ENCODE data around the gene HTR3D.
"Not testable (repeated sequence)": the region's sequence is repeated elsewhere in the genome, so short reads cannot be mapped to it uniquely, and the experiment has no call there.

Gene HTR3D

DNA sequence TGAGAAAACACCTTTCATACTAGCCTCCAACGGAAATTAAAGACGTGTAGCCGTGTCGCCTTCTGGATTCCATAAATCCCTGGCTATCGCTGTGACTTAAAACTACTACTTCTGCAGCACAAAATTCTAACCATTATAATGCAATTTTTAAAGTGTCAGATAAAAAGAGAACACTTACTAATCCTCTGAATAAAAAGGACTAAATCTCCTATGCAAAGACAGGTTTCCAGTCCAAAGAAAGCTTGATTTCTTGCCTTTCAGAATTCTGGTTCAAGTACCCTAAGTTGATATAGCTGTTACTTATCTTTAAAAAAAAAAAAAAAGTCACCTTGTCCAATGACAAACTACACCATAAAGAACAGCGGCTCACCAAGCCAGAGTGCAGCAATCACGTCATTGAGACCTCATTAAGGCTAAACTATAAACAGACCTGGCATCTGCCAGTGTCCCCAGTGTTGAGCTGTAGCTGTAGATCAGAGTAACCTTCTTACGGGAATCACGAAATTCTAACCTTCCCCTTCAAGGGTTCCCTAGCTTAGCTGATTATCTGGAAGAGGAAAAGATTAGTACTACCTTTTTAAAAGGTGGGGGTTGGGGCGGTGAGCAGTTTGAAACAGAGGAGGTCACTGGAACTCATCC, 16.0 kb upstream of the HTR3D start:
- no peak for FAIRE-seq
- DNase-seq (ENCODE audit: insufficient read length, low spot score): no peak

- FAIRE-seq (no peak), DNase-seq (ENCODE audit: insufficient read length, low spot score) (no peak)
These were observed 15.4 kb upstream of the HTR3D start for GRCh38 chr3:184016169-184016570.

- FAIRE-seq: no peak
- peak; percentile 52 for DNase-seq (ENCODE audit: insufficient read length, low spot score)
These were observed 14.5 kb upstream of the HTR3D start for GRCh38 chr3:184016811-184017671.

DNA sequence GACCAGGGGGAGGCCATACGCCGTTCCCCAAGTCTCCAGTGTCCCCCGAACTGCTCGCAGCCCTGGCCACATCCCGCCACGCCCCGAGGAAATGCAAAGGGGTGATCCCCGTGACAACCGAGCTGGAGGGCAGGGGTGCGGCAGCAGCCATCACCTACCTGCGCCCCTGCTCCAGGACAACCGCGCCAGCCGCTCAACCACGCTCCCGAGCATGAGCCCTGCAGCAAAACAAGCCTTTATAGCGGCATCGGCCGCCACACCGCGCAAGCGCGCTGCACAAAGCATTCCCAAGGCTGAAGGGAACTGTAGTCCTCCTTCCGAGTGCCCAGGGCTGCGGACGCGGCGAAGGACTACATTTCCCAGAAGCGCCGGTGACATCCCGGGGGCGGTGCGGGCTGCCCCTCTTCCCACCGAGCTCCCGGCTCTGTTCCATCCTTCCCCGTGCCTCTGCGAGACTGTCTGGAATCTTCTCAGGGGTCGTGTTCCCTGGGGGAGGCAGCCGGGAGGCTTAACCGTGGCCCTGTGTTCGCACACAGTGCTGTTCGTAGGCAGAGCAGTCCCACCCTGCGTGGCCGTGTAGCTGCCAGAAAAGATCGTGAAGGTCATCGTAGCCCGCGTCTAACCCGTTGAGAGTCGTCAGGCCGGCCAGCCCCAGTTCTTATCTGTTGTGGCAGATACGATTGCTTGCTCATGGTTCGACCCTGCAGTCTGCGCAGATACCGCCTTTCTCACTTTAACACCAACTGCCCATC, 13.7 kb upstream of the HTR3D start, which contains the start of gene ABCC5:
ABCC5 (minus strand) TSS at position 213 of the 752 bp plus-strand sequence. CDS start 3,492 bp downstream, outside the sequence.
- DNase-seq (ENCODE audit: insufficient read length, low spot score): peak; percentile 92
- FAIRE-seq: peak; percentile 65

DNA sequence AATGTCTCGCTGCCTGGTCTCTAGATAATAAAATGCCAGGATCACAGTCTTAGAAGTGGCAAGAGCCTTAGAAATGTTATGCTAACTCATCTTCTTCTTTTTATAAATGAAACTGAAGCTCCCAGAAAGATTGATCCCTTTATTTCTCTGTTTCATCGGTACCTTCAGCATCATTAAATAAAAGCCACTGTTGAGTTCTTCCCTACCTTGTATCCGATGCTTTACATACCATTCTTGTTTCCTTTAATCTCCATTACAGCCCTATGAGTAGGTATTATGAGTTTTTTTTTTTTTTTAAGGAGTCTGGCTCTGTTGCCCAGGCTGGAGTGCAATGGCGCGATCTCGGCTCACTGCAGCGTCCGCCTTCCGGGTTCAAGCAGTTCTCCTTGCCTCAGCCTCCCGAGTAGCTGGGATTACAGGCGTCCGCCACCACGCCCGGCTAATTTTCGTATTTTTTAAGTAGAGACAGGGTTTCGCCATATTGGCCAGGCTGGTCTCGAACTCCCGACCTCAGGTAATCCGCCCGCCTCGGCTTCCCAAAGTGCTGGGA, 13.0 kb upstream of the HTR3D start:
- DNase-seq (ENCODE audit: insufficient read length, low spot score) (no peak), FAIRE-seq (no peak)

GRCh38 chr3:184022323-184022722, 9.2 kb upstream of the HTR3D start:
- FAIRE-seq: no peak
- DNase-seq (ENCODE audit: insufficient read length, low spot score): no peak

DNA sequence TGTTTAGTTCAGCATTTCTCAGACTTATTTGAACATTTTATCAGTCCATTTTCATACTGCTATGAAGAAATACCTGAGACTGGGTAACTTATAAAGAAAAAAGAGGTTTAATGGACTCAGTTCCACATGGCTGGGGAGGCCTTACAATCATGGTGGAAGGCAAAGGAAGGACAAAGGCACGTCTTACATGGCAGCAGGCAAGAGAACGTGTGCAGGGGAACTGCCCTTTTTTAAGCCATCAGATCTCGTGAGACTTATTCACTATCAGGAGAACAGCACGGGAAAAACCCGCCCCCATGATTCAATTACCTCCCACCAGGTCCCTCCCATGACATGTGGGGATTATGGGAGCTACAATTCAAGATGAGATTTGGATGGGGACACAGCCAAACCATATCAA, 6.3 kb upstream of the HTR3D start:
- not testable (repeated sequence) for FAIRE-seq; DNase-seq (ENCODE audit: insufficient read length, low spot score)

- DNase-seq (ENCODE audit: insufficient read length, low spot score); FAIRE-seq: not testable (repeated sequence)
These were observed 3.2 kb upstream of the HTR3D start for GRCh38 chr3:184028275-184028890.

DNA sequence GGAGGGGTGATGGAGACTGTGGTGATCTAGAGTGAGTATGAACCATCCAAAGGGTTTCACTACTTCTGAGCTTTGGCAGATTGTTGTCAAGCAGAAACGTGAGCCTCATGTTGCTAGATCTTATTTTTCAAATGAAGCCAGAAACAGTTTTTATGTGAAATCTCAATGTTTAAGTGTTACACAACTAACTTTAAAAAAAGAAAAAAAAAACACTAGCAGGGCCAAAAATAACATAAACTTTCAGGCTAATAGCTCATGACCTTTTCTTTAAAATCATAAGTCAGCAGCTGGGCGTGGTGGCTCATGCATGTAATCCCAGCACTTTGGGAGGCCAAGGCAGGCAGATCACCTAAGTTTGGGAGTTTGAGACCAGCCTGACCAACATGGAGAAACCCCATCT, 2.1 kb upstream of the HTR3D start:
- no peak for FAIRE-seq
- no peak for DNase-seq (ENCODE audit: insufficient read length, low spot score)

DNA sequence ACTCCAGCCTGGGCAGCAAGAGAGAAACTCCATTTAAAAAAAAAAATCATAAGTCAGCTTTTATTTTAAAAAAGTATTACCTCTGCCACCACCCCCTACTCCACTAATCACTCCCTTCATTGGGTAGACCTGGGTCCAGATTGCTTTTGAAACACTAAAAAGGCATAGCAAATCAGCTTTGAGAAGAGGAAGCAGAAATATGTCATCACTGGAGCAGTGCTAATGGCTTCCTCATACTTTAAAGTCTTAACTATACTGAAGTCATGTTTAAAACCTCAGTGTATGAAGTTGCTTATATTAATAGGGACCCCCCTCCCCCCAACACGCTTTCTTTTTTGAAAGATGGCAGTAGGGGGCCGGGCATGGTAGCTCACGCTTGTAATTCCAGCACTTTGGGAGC, 1.0 kb upstream of the HTR3D start:
- FAIRE-seq (no peak), DNase-seq (ENCODE audit: insufficient read length, low spot score) (no peak)

DNA sequence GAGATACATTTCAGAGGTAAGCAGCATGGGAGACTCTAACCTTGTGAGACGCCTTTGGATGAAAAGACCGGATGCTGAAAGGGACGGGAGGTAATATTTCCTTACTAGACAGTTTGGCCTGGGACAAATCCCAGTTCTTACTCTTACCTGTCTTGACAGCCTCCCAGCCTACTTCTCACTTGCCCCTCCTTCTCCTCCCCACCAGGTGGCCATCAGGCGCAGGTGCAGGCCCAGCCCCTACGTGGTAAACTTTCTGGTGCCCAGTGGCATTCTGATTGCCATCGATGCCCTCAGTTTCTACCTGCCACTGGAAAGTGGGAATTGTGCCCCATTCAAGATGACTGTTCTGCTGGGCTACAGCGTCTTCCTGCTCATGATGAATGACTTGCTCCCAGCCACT, 6.3 kb downstream of the HTR3D start:
- FAIRE-seq (no peak), DNase-seq (ENCODE audit: insufficient read length, low spot score) (no peak)

DNA sequence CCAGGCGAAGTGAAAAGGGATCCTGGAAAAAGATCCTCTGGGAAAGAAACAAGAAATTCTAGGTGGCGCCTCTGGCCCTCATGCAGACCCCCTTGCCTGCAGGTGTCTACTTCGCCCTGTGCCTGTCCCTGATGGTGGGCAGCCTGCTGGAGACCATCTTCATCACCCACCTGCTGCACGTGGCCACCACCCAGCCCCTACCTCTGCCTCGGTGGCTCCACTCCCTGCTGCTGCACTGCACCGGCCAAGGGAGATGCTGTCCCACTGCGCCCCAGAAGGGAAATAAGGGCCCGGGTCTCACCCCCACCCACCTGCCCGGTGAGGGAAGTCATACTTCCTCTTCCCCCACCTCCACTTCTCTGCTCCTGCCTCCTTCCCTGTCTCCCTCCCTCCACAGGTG, 6.8 kb downstream of the HTR3D start:
- not testable (repeated sequence) for FAIRE-seq; DNase-seq (ENCODE audit: insufficient read length, low spot score)

- FAIRE-seq: no peak
- no peak for DNase-seq (ENCODE audit: insufficient read length, low spot score)
These were observed 7.9 kb downstream of the HTR3D start for GRCh38 chr3:184039414-184039813.

GRCh38 chr3:184040010-184040409, 8.5 kb downstream of the HTR3D start:
- no peak for FAIRE-seq
- no peak for DNase-seq (ENCODE audit: insufficient read length, low spot score)

GRCh38 chr3:184042617-184043016, 11.1 kb downstream of the HTR3D start:
- no peak for FAIRE-seq
- no peak for DNase-seq (ENCODE audit: insufficient read length, low spot score)

DNA sequence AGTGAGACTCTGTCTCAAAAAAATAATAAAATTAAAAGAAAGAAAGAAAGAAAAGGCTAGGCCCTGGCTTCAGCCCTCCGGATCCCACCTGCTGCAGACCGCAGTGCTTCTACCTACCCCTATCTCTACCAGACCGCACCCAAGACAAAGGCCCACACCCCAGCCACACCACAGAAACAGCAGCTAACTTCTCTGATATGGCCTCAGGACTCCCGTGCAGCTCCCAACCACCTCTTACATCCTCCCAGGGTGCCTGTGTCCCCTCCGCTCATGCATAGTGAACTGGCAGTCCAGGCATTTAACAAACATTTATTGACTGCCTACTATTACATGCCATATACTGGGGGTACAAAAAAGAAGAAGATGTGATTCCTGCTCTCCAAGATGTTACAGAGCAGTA, 14.5 kb downstream of the HTR3D start:
- DNase-seq (ENCODE audit: insufficient read length, low spot score) (no peak), FAIRE-seq (no peak)

DNA sequence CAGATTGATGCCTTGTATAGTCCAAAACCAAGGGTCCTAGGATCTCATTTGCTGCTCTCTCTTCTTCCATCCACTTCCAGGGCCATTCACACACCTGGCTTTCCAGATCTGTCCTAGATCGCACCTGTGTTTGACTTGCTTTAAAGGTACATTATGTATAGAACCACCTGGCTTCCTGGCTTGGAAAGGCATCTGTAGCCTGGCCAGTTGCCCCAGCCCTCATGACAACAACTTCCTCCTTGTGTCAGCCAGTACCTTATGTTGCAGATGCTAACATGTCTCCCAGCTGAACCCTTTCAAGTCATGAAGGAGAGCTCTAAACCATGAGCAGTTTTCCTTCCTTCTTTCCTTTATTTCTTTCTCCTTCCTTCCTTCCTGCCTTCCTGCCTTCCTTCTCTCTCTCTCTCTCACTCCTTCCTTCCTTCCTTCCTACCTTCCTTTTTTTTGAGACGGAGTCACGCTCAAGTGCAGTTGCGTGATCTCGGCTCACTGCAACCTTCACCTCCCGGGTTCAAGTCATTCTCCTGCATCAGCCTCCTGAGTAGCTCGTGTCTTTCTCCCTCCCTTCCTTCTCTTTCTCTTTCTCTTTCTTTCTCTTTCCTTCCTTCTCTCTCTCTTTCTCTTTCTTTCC, 18.8 kb downstream of the HTR3D start:
- FAIRE-seq: no peak
- DNase-seq (ENCODE audit: insufficient read length, low spot score): no peak

- FAIRE-seq (no peak), DNase-seq (ENCODE audit: insufficient read length, low spot score) (no peak)
These were observed 21.2 kb downstream of the HTR3D start, which contains the start of gene HTR3C for GRCh38 chr3:184052767-184053166. Gene HTR3C (plus strand): TSS chr3:184053047. CDS start chr3:184053081, 34 bp downstream.

GRCh38 chr3:184058029-184058428, 26.5 kb downstream of the HTR3D start:
- DNase-seq (ENCODE audit: insufficient read length, low spot score) (no peak), FAIRE-seq (no peak)

- FAIRE-seq (no peak), DNase-seq (ENCODE audit: insufficient read length, low spot score) (no peak)
These were observed 27.9 kb downstream of the HTR3D start for GRCh38 chr3:184059424-184059823.

All from GM19239 (cell line).